Esophagus squamous epithelium (tissue), 5 donors: ENCODE measurements around the gene RYR3. TPM values are rescaled to one million over a fixed set of nuclear protein-coding genes. Genes with fewer than 3 reads are reported as not detected.

Experiments
- DNase-seq: peaks from one replicate; lab custom pipeline; 2025; lab: John Stamatoyannopoulos, UW
- H3K27ac ChIP-seq, 4 donors: fragments of 200-600 bp; sonication (generic); one replicate each; pipeline ENCODE4 v1.5.1; 2016 to 2019; ENCODE audit warnings: mild to moderate bottlenecking in 1 of 4
- H3K27me3 ChIP-seq, 4 donors: fragments of 200-600 bp; sonication (generic); 1 replicate in 3 of 4; 2 replicates in 1 of 4; pipeline versions ENCODE4 v1.5.1 to v1.6.0; 2017 to 2021; ENCODE audit warnings: antibody characterized with exemption in 1 of 4
- H3K36me3 ChIP-seq, 3 donors: fragments of 200-600 bp; sonication (generic); one replicate each; pipeline ENCODE4 v1.5.1; 2016 to 2019
- H3K4me1 ChIP-seq, 3 donors: fragments of 200-600 bp; sonication (generic); one replicate each; pipeline ENCODE4 v1.5.1; 2017 to 2019
- H3K4me3 ChIP-seq, 4 donors: fragments of 200-600 bp; sonication (generic); 1 replicate in 3 of 4; 2 replicates in 1 of 4; pipeline ENCODE4 v1.5.1; 2016 to 2019; ENCODE audit warnings: mild to moderate bottlenecking in 2 of 4, moderate library complexity in 1 of 4
- H3K9me3 ChIP-seq, 3 donors: fragments of 200-600 bp; sonication (generic); one replicate each; pipeline ENCODE4 v1.5.1; 2016 to 2019
- CTCF ChIP-seq, 6 experiments: fragments of 450-650 bp in 4 of 6; fragments of 200-600 bp in 2 of 6; sonication (generic) in 2 of 6; IDR thresholded peaks; one replicate each; pipeline ENCODE4 v1.5.1; 2016 to 2019; ENCODE audit warnings: antibody characterized with exemption in 6 of 6, mild to moderate bottlenecking in 4 of 6, moderate library complexity in 4 of 6
- POLR2A ChIP-seq, 4 donors: fragments of 450-650 bp; IDR thresholded peaks; one replicate each; pipeline ENCODE4 v1.6.1; 2017; ENCODE audit warnings: antibody characterized with exemption in 4 of 4, mild to moderate bottlenecking in 4 of 4, moderate library complexity in 3 of 4
- WGBS, 2 donors: methylation state at CpG; one replicate each; pipeline ENCODE4 v1.1.5; 2018; 5-methylcytosine and 5-hydroxymethylcytosine counted together
- intact Hi-C: fragments of 100-400 bp; cut with DNase I; formaldehyde crosslinking; loops from one replicate; pipeline ENCODE4 v1.15.0; 2022
- total RNA-seq, 4 donors: library from RNA; depleted of rRNA; stranded (reverse); fragments of >200 nt; gene quantifications; one replicate each; pipeline ENCODE4 v1.1.0, GENCODE V29; 2016
- donor health status: DM: yes; HTN: yes; CAD: no.

RYR3 gene
- total RNA-seq, 4 donors from 2014 or later, result 0.15 to 4.2 (median 0.43) TPM

- Histone ChIP-seq H3K27ac (no peak overlapping the region), H3K9me3 (no peaks in the 10 kb centered on the region), H3K4me1 (peaks cover 0 to 5% (median 0%) of the 10 kb centered on the region in 3 donors), H3K27me3 (peaks cover 0 to 68% (median 0%) of the 10 kb centered on the region in 4 donors), H3K36me3 (no peaks in the 10 kb centered on the region), H3K4me3 (no peak overlapping the region)
- TF ChIP-seq CTCF (IDR thresholded peaks at IDR 0.05), result no peak
- TF ChIP-seq POLR2A (IDR thresholded peaks at IDR 0.05), result no peak
- 77 to 78% methylated on average over 4 of the region's 4 CpGs for WGBS, 2 donors
- intact Hi-C loops, result no loop called here
- no peak for DNase-seq
Observed at GRCh38 chr15:33844186-33844585, 533.4 kb downstream of the RYR3 start.

- Histone ChIP-seq H3K36me3 (no peaks in the 10 kb centered on the region), H3K27me3 (peaks cover 0 to 68% (median 0%) of the 10 kb centered on the region in 4 donors), H3K4me3 (no peak overlapping the region), H3K27ac (no peak overlapping the region), H3K4me1 (peaks cover 0 to 5% (median 0%) of the 10 kb centered on the region in 3 donors), H3K9me3 (no peaks in the 10 kb centered on the region)
- 83 to 84% methylated on average over 4 of the region's 4 CpGs for WGBS, 2 donors
- DNase-seq, result no peak
- intact Hi-C loops, result no loop called here
- TF ChIP-seq CTCF (IDR thresholded peaks at IDR 0.05) (no peak), POLR2A (IDR thresholded peaks at IDR 0.05) (no peak)
Observed at GRCh38 chr15:33844597-33844996, 533.8 kb downstream of the RYR3 start.

- no peak overlapping the region for H3K27ac ChIP-seq
- intact Hi-C loops, result no loop called here
- no peak for TF ChIP-seq CTCF (IDR thresholded peaks at IDR 0.05)
- TF ChIP-seq POLR2A (IDR thresholded peaks at IDR 0.05), result no peak
- H3K27me3 ChIP-seq, result peaks cover 0 to 69% (median 0%) of the 10 kb centered on the region in 4 donors
- no peaks in the 10 kb centered on the region for H3K36me3 ChIP-seq
- H3K9me3 ChIP-seq, result no peaks in the 10 kb centered on the region
- no peak for DNase-seq
- H3K4me1 ChIP-seq, result no peaks in the 10 kb centered on the region
- H3K4me3 ChIP-seq, result no peak overlapping the region
- 73 to 93% methylated on average over 1 to 2 of the region's 2 CpGs for WGBS, 2 donors
Observed at GRCh38 chr15:33846142-33846541, 535.4 kb downstream of the RYR3 start.

GRCh38 chr15:33846862-33847261, 536.1 kb downstream of the RYR3 start:
- TF ChIP-seq CTCF (IDR thresholded peaks at IDR 0.05) (no peak), POLR2A (IDR thresholded peaks at IDR 0.05) (no peak)
- intact Hi-C loops, result no loop called here

GRCh38 chr15:33848011-33848410, 537.2 kb downstream of the RYR3 start:
- no peak overlapping the region for H3K27ac ChIP-seq

More at GRCh38 chr15:33846862-33847261, 536.1 kb downstream of the RYR3 start:
- Histone ChIP-seq H3K4me1 (no peaks in the 10 kb centered on the region), H3K9me3 (no peaks in the 10 kb centered on the region), H3K27ac (no peak overlapping the region), H3K27me3 (peaks cover 0 to 70% (median 0%) of the 10 kb centered on the region in 4 donors), H3K4me3 (no peak overlapping the region), H3K36me3 (no peaks in the 10 kb centered on the region)
- 67 to 84% methylated on average over 6 of the region's 6 CpGs for WGBS, 2 donors
- no peak for DNase-seq

More at GRCh38 chr15:33848011-33848410, 537.2 kb downstream of the RYR3 start:
- intact Hi-C loops, result no loop called here
- no peak for DNase-seq
- Histone ChIP-seq H3K9me3 (no peaks in the 10 kb centered on the region), H3K36me3 (no peaks in the 10 kb centered on the region), H3K27me3 (peaks cover 0 to 58% (median 0%) of the 10 kb centered on the region in 4 donors), H3K4me3 (no peak overlapping the region), H3K4me1 (no peaks in the 10 kb centered on the region)
- WGBS, 2 donors, result 76 to 93% methylated on average over 3 of the region's 3 CpGs
- no peak for TF ChIP-seq POLR2A (IDR thresholded peaks at IDR 0.05)
- no peak for TF ChIP-seq CTCF (IDR thresholded peaks at IDR 0.05)
